ENCODE measurements around the gene CYB5D1.

DNA sequence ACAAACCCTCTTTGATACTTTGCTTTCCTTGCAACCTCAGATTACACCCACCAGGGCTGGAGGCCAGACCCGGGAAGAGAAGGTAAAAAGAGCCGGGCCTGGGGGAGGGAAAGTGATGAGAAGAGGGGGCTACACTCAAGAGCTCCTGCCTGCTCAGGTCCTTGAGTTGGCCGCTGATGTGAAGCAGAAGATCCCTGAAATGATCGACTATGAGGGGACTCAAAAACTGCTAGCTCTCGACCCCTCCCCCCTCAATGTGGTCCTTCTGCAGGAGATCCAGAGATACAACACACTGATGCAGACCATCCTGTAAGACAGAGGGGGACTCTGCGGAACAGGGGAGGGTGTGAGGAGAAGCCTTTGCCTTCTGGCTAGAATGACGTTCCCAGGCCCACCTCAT, 26.6 kb upstream of the CYB5D1 start:
- TF ChIP-seq, protein P1, sequence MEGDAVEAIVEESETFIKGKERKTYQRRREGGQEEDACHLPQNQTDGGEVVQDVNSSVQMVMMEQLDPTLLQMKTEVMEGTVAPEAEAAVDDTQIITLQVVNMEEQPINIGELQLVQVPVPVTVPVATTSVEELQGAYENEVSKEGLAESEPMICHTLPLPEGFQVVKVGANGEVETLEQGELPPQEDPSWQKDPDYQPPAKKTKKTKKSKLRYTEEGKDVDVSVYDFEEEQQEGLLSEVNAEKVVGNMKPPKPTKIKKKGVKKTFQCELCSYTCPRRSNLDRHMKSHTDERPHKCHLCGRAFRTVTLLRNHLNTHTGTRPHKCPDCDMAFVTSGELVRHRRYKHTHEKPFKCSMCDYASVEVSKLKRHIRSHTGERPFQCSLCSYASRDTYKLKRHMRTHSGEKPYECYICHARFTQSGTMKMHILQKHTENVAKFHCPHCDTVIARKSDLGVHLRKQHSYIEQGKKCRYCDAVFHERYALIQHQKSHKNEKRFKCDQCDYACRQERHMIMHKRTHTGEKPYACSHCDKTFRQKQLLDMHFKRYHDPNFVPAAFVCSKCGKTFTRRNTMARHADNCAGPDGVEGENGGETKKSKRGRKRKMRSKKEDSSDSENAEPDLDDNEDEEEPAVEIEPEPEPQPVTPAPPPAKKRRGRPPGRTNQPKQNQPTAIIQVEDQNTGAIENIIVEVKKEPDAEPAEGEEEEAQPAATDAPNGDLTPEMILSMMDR (IDR thresholded peaks at IDR 0.05; ENCODE audit: insufficient read depth, low read length, poor library complexity, severe bottlenecking) = no peak
- TF ChIP-seq EZH2phosphoT487 (conservative IDR thresholded peaks at IDR 0.05; ENCODE audit: low read length) = no peak
